Tibial nerve (tissue), 3 donors: ENCODE data around the gene NUP214.

Source experiments
- POLR2A ChIP-seq, 2 donors: fragments of 450-650 bp; IDR thresholded peaks; one replicate each; pipeline ENCODE4 v1.6.1; 2017; ENCODE audit warnings: antibody characterized with exemption in 2 of 2, mild to moderate bottlenecking in 2 of 2, moderate library complexity in 2 of 2
- TF ChIP-seq, protein P1 (sequence below), 5 experiments: fragments of 200-600 bp in 3 of 5; fragments of 450-650 bp in 2 of 5; sonication (generic) in 3 of 5; IDR thresholded peaks; one replicate each; pipeline ENCODE4 v1.5.1; 2016 to 2019; ENCODE audit warnings: antibody characterized with exemption in 5 of 5, mild to moderate bottlenecking in 3 of 5, moderate library complexity in 2 of 5

DNA sequence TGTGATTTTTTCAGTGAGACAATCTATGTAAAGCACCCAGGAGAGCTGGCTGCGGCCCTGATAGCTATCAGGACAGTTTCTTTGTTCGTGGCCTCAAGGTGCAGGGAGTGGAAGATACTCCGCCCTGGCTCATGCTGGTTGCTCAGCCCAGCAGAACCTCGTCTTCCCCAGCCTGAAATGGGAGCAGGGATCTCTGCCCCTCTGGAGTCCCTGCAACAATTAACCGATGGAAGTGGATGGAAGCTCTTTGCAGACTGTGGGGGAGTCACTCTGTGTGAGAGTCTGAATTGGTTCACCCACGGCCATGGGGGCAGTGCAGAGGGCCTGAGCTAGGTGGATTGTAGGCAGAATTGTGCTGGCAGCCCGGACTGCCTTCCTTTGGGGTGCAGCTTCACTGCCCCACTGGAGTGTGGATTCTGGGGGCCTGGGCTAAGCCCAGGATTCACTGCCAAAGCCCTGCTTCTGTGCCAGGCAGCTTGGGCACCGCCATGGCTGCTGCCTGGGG, 26.2 kb upstream of the NUP214 start:
- TF ChIP-seq, protein P1, sequence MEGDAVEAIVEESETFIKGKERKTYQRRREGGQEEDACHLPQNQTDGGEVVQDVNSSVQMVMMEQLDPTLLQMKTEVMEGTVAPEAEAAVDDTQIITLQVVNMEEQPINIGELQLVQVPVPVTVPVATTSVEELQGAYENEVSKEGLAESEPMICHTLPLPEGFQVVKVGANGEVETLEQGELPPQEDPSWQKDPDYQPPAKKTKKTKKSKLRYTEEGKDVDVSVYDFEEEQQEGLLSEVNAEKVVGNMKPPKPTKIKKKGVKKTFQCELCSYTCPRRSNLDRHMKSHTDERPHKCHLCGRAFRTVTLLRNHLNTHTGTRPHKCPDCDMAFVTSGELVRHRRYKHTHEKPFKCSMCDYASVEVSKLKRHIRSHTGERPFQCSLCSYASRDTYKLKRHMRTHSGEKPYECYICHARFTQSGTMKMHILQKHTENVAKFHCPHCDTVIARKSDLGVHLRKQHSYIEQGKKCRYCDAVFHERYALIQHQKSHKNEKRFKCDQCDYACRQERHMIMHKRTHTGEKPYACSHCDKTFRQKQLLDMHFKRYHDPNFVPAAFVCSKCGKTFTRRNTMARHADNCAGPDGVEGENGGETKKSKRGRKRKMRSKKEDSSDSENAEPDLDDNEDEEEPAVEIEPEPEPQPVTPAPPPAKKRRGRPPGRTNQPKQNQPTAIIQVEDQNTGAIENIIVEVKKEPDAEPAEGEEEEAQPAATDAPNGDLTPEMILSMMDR (IDR thresholded peaks at IDR 0.05) = no peak
- no peak for TF ChIP-seq POLR2A (IDR thresholded peaks at IDR 0.05)
